Breast epithelium (tissue), 4 donors: ENCODE data around the gene IL3. TPM values are rescaled to one million over a fixed set of nuclear protein-coding genes. Genes with fewer than 3 reads are reported as not detected.

ENCODE experiments used
- DNase-seq, 2 donors: peaks; one replicate each; pipeline ENCODE4 v3.0.0-alpha.2; 2019; ENCODE audit warnings: low spot score in 2 of 2
- H3K27ac ChIP-seq, 2 donors: fragments of 200-600 bp; sonication (generic) in 1 of 2; one replicate each; pipeline ENCODE4 v1.5.1; 2016 to 2019; ENCODE audit warnings: mild to moderate bottlenecking in 1 of 2
- H3K27me3 ChIP-seq, 2 donors: fragments of 200-600 bp; sonication (generic) in 1 of 2; one replicate each; pipeline versions ENCODE4 v1.5.1 to v1.6.0; 2017 to 2019; ENCODE audit warnings: control low read depth in 1 of 2, mild to moderate bottlenecking in 1 of 2
- H3K36me3 ChIP-seq: fragments of 200-600 bp; one replicate; pipeline ENCODE4 v1.5.1; 2019
- H3K4me1 ChIP-seq, 2 donors: fragments of 200-600 bp; sonication (generic); one replicate each; pipeline ENCODE4 v1.5.1; 2016 to 2019; ENCODE audit warnings: control low read depth in 1 of 2
- H3K4me3 ChIP-seq, 3 donors: fragments of 200-600 bp; sonication (generic); 1 replicate in 2 of 3; 2 replicates in 1 of 3; pipeline ENCODE4 v1.5.1; 2016 to 2019; ENCODE audit warnings: mild to moderate bottlenecking in 3 of 3, moderate library complexity in 2 of 3
- H3K9me3 ChIP-seq, 2 donors: fragments of 200-600 bp; sonication (generic) in 1 of 2; one replicate each; pipeline ENCODE4 v1.5.1; 2016 to 2019; ENCODE audit warnings: control low read depth in 1 of 2
- POLR2A ChIP-seq: fragments of 450-650 bp; IDR thresholded peaks from one replicate; pipeline ENCODE4 v1.6.1; 2016; ENCODE audit warnings: antibody characterized with exemption, mild to moderate bottlenecking, moderate library complexity
- POLR2AphosphoS5 ChIP-seq, 3 donors: sonication (generic); formaldehyde crosslinking; IDR thresholded peaks; one replicate each; pipeline ENCODE4 v1.6.1; 2017; ENCODE audit warnings: antibody characterized with exemption in 3 of 3
- intact Hi-C: fragments of 100-400 bp; cut with DNase I; formaldehyde crosslinking; loops from one replicate; pipeline ENCODE4 v1.15.1; 2023; ENCODE audit warnings: low total_unique reads
- total RNA-seq, 3 donors: library from RNA; depleted of rRNA; stranded (reverse); fragments of >200 nt; gene quantifications; one replicate each; pipeline ENCODE4 v1.1.0, GENCODE V29; 2016
- TF ChIP-seq, protein P1 (sequence below), 3 donors: fragments of 450-650 bp; IDR thresholded peaks; one replicate each; pipeline ENCODE4 v1.5.1; 2016 to 2017; ENCODE audit warnings: antibody characterized with exemption in 3 of 3, mild to moderate bottlenecking in 3 of 3, moderate library complexity in 3 of 3

Gene IL3
- total RNA-seq, 3 donors from 2014 or later = not detected

DNA sequence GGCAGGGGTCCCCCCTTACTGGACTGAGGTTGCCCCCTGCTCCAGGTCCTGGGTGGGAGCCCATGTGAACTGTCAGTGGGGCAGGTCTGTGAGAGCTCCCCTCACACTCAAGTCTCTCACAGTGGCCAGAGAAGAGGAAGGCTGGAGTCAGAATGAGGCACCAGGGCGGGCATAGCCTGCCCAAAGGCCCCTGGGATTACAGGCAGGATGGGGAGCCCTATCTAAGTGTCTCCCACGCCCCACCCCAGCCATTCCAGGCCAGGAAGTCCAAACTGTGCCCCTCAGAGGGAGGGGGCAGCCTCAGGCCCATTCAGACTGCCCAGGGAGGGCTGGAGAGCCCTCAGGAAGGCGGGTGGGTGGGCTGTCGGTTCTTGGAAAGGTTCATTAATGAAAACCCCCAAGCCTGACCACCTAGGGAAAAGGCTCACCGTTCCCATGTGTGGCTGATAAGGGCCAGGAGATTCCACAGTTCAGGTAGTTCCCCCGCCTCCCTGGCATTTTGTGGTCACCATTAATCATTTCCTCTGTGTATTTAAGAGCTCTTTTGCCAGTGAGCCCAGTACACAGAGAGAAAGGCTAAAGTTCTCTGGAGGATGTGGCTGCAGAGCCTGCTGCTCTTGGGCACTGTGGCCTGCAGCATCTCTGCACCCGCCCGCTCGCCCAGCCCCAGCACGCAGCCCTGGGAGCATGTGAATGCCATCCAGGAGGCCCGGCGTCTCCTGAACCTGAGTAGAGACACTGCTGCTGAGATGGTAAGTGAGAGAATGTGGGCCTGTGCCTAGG is 13.0 kb downstream of the IL3 start, which contains the start of gene CSF2:
Gene CSF2, plus strand, starts transcription at position 559 of the 783 bp plus-strand sequence. Its CDS starts 35 bp downstream, at position 594.
- TF ChIP-seq POLR2AphosphoS5 (IDR thresholded peaks at IDR 0.05) (no peak), POLR2A (no peak)
- TF ChIP-seq, protein P1, sequence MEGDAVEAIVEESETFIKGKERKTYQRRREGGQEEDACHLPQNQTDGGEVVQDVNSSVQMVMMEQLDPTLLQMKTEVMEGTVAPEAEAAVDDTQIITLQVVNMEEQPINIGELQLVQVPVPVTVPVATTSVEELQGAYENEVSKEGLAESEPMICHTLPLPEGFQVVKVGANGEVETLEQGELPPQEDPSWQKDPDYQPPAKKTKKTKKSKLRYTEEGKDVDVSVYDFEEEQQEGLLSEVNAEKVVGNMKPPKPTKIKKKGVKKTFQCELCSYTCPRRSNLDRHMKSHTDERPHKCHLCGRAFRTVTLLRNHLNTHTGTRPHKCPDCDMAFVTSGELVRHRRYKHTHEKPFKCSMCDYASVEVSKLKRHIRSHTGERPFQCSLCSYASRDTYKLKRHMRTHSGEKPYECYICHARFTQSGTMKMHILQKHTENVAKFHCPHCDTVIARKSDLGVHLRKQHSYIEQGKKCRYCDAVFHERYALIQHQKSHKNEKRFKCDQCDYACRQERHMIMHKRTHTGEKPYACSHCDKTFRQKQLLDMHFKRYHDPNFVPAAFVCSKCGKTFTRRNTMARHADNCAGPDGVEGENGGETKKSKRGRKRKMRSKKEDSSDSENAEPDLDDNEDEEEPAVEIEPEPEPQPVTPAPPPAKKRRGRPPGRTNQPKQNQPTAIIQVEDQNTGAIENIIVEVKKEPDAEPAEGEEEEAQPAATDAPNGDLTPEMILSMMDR (IDR thresholded peaks at IDR 0.05) = no peak
- no peaks in the 10 kb centered on the region for H3K9me3 ChIP-seq
- H3K36me3 ChIP-seq = no peaks in the 10 kb centered on the region
- no peak for DNase-seq
- no peaks in the 10 kb centered on the region for H3K27me3 ChIP-seq
- intact Hi-C loops = loop anchor here (5.0 kb wide), 1 partner anchor 709 kb away; no protein-coding TSS in a partner anchor
- H3K4me1 ChIP-seq = no peaks in the 10 kb centered on the region
- no peak within 1 kb of the TSS for H3K27ac ChIP-seq
- no peak within 1 kb of the TSS for H3K4me3 ChIP-seq

DNA sequence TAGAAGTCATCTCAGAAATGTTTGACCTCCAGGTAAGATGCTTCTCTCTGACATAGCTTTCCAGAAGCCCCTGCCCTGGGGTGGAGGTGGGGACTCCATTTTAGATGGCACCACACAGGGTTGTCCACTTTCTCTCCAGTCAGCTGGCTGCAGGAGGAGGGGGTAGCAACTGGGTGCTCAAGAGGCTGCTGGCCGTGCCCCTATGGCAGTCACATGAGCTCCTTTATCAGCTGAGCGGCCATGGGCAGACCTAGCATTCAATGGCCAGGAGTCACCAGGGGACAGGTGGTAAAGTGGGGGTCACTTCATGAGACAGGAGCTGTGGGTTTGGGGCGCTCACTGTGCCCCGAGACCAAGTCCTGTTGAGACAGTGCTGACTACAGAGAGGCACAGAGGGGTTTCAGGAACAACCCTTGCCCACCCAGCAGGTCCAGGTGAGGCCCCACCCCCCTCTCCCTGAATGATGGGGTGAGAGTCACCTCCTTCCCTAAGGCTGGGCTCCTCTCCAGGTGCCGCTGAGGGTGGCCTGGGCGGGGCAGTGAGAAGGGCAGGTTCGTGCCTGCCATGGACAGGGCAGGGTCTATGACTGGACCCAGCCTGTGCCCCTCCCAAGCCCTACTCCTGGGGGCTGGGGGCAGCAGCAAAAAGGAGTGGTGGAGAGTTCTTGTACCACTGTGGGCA is 13.8 kb downstream of the IL3 start:
- Histone ChIP-seq H3K4me1 (no peaks in the 10 kb centered on the region), H3K4me3 (no peak overlapping the region), H3K9me3 (no peaks in the 10 kb centered on the region), H3K27me3 (no peaks in the 10 kb centered on the region), H3K36me3 (no peaks in the 10 kb centered on the region), H3K27ac (no peak overlapping the region)
- intact Hi-C loops = loop anchor here (5.0 kb wide), 1 partner anchor 708 kb away; no protein-coding TSS in a partner anchor
- TF ChIP-seq POLR2AphosphoS5 (IDR thresholded peaks at IDR 0.05) (no peak), POLR2A (no peak)
- TF ChIP-seq, protein P1 (IDR thresholded peaks at IDR 0.05) = no peak
- DNase-seq = no peak

DNA sequence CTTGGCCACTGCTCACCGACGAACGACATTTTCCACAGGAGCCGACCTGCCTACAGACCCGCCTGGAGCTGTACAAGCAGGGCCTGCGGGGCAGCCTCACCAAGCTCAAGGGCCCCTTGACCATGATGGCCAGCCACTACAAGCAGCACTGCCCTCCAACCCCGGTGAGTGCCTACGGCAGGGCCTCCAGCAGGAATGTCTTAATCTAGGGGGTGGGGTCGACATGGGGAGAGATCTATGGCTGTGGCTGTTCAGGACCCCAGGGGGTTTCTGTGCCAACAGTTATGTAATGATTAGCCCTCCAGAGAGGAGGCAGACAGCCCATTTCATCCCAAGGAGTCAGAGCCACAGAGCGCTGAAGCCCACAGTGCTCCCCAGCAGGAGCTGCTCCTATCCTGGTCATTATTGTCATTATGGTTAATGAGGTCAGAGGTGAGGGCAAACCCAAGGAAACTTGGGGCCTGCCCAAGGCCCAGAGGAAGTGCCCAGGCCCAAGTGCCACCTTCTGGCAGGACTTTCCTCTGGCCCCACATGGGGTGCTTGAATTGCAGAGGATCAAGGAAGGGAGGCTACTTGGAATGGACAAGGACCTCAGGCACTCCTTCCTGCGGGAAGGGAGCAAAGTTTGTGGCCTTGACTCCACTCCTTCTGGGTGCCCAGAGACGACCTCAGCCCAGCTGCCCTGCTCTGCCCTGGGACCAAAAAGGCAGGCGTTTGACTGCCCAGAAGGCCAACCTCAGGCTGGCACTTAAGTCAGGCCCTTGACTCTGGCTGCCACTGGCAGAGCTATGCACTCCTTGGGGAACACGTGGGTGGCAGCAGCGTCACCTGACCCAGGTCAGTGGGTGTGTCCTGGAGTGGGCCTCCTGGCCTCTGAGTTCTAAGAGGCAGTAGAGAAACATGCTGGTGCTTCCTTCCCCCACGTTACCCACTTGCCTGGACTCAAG is 14.6 kb downstream of the IL3 start:
- H3K36me3 ChIP-seq = no peaks in the 10 kb centered on the region
- no peaks in the 10 kb centered on the region for H3K4me1 ChIP-seq
- no peak overlapping the region for H3K27ac ChIP-seq
- TF ChIP-seq POLR2A (no peak), POLR2AphosphoS5 (IDR thresholded peaks at IDR 0.05) (no peak)
- TF ChIP-seq, protein P1 (IDR thresholded peaks at IDR 0.05) = no peak
- H3K4me3 ChIP-seq = no peak overlapping the region
- no peak for DNase-seq
- no peaks in the 10 kb centered on the region for H3K27me3 ChIP-seq
- intact Hi-C loops = loop anchor here (5.0 kb wide), 1 partner anchor 707 kb away; no protein-coding TSS in a partner anchor
- H3K9me3 ChIP-seq = no peaks in the 10 kb centered on the region

DNA sequence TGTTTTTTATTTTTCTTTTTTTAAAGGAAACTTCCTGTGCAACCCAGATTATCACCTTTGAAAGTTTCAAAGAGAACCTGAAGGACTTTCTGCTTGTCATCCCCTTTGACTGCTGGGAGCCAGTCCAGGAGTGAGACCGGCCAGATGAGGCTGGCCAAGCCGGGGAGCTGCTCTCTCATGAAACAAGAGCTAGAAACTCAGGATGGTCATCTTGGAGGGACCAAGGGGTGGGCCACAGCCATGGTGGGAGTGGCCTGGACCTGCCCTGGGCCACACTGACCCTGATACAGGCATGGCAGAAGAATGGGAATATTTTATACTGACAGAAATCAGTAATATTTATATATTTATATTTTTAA is 15.2 kb downstream of the IL3 start:
- no peaks in the 10 kb centered on the region for H3K9me3 ChIP-seq
- intact Hi-C loops = no loop called here
- no peaks in the 10 kb centered on the region for H3K27me3 ChIP-seq
- DNase-seq = no peak
- TF ChIP-seq POLR2AphosphoS5 (IDR thresholded peaks at IDR 0.05) = no peak
- TF ChIP-seq, protein P1 (IDR thresholded peaks at IDR 0.05) = no peak
- TF ChIP-seq POLR2A = no peak
- H3K36me3 ChIP-seq = no peaks in the 10 kb centered on the region
- H3K4me1 ChIP-seq = no peaks in the 10 kb centered on the region
- no peak overlapping the region for H3K4me3 ChIP-seq
- H3K27ac ChIP-seq = no peak overlapping the region
